ENCODE data around the gene CD44. TPM values are rescaled to one million over a fixed set of nuclear protein-coding genes. Genes with fewer than 3 reads are reported as not detected.

Gene CD44
- polyA plus RNA-seq, 1 donor from 2014 or later, result 0.77 TPM

DNA sequence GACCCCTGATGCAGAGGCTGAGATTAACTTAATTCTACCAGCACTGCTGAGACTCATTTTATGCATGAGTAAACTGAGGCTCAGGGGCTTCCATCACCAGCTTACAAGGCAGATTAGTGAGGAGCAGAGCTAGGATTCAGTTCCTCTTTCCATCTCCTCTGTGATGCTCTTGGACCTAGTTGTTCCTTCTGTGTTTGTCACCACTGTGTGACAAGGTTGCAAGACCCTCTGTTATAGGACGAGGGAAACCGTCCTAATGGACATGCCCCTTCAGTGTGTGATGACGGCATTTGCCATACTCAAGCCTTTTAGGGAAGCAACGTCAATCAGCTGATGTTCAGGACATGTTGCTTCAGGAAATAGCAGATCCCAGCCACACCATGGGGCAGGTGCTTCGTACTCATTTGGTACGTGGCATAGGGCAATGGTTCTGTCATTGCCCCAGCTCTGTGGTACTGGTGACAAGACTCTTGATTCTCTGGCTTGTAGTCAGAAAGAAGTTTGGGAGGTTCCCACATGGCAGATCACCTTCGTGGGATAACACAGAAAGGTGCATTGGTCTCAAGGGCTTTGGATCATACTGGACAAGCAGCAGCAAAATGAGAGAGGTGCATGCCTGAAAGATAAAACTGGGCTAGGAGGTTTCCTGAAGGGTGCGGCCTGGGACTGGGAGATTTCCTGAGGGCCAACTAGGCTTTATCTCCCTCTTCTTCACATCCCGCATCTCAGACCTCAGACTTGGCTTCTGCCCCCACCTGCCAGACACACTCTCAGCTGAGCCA, 23.9 kb upstream of the CD44 start:
- H3K27ac ChIP-seq (ENCODE audit: low read length), result no peak overlapping the region
- H2AFZ ChIP-seq (ENCODE audit: low read depth, low read length), result no peak overlapping the region
- no peaks in the 10 kb centered on the region for H3F3A ChIP-seq (ENCODE audit: insufficient read depth, low read length, poor library complexity, severe bottlenecking)
- no peaks in the 10 kb centered on the region for H3K9me3 ChIP-seq (ENCODE audit: low read length)
- no peak overlapping the region for H3K9ac ChIP-seq (ENCODE audit: low read length)
- H4K20me1 ChIP-seq (ENCODE audit: insufficient read depth), result no peaks in the 10 kb centered on the region
- H3K36me3 ChIP-seq (ENCODE audit: insufficient read depth, low read length), result no peaks in the 10 kb centered on the region
- H3K79me2 ChIP-seq (replicated peaks; ENCODE audit: insufficient read depth, low read length), result no peaks in the 10 kb centered on the region
- H3K9me2 ChIP-seq (ENCODE audit: insufficient read depth, low read length), result no peaks in the 10 kb centered on the region
- H3K4me2 ChIP-seq (ENCODE audit: low read length), result no peak overlapping the region
- H3K27me3 ChIP-seq (ENCODE audit: insufficient read depth, low read depth, low read length), result no peaks in the 10 kb centered on the region
- TF ChIP-seq, protein P1, sequence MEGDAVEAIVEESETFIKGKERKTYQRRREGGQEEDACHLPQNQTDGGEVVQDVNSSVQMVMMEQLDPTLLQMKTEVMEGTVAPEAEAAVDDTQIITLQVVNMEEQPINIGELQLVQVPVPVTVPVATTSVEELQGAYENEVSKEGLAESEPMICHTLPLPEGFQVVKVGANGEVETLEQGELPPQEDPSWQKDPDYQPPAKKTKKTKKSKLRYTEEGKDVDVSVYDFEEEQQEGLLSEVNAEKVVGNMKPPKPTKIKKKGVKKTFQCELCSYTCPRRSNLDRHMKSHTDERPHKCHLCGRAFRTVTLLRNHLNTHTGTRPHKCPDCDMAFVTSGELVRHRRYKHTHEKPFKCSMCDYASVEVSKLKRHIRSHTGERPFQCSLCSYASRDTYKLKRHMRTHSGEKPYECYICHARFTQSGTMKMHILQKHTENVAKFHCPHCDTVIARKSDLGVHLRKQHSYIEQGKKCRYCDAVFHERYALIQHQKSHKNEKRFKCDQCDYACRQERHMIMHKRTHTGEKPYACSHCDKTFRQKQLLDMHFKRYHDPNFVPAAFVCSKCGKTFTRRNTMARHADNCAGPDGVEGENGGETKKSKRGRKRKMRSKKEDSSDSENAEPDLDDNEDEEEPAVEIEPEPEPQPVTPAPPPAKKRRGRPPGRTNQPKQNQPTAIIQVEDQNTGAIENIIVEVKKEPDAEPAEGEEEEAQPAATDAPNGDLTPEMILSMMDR (IDR thresholded peaks at IDR 0.05; ENCODE audit: poor library complexity, severe bottlenecking), result no peak
- no peak for TF ChIP-seq REST (IDR thresholded peaks at IDR 0.05; ENCODE audit: borderline replicate concordance)
- TF ChIP-seq RAD21 (conservative IDR thresholded peaks at IDR 0.05), result no peak
- TF ChIP-seq MXI1 (conservative IDR thresholded peaks at IDR 0.05; ENCODE audit: poor library complexity, severe bottlenecking), result no peak
- no peak for TF ChIP-seq SMC3 (conservative IDR thresholded peaks at IDR 0.05; ENCODE audit: poor library complexity)
- TF ChIP-seq EZH2 (IDR thresholded peaks at IDR 0.05; ENCODE audit: borderline replicate concordance, insufficient read depth, low read length, poor library complexity, severe bottlenecking), result no peak
- TF ChIP-seq EP300 (conservative IDR thresholded peaks at IDR 0.05; ENCODE audit: poor library complexity, severe bottlenecking), result no peak
- no peak for TF ChIP-seq POLR2AphosphoS5 (IDR thresholded peaks at IDR 0.05)
- no peak for TF ChIP-seq TAF1 (IDR thresholded peaks at IDR 0.05; ENCODE audit: low read depth)
- no peak overlapping the region for H3K4me3 ChIP-seq (ENCODE audit: low read length)

GRCh38 chr11:35115688-35116030, 23.3 kb upstream of the CD44 start:
- Histone ChIP-seq H3K4me2 (ENCODE audit: low read length) (no peak overlapping the region), H4K20me1 (ENCODE audit: insufficient read depth) (no peaks in the 10 kb centered on the region), H3K9ac (ENCODE audit: low read length) (no peak overlapping the region), H3K27me3 (ENCODE audit: insufficient read depth, low read depth, low read length) (no peaks in the 10 kb centered on the region), H2AFZ (ENCODE audit: low read depth, low read length) (no peak overlapping the region), H3K9me2 (ENCODE audit: insufficient read depth, low read length) (no peaks in the 10 kb centered on the region), H3K79me2 (replicated peaks; ENCODE audit: insufficient read depth, low read length) (no peaks in the 10 kb centered on the region), H3K9me3 (ENCODE audit: low read length) (no peaks in the 10 kb centered on the region), H3K27ac (ENCODE audit: low read length) (no peak overlapping the region), H3F3A (ENCODE audit: insufficient read depth, low read length, poor library complexity, severe bottlenecking) (no peaks in the 10 kb centered on the region), H3K4me3 (ENCODE audit: low read length) (no peak overlapping the region), H3K36me3 (ENCODE audit: insufficient read depth, low read length) (no peaks in the 10 kb centered on the region)
- TF ChIP-seq SMC3 (conservative IDR thresholded peaks at IDR 0.05; ENCODE audit: poor library complexity) (no peak), MXI1 (conservative IDR thresholded peaks at IDR 0.05; ENCODE audit: poor library complexity, severe bottlenecking) (no peak)
